GM19395 (cell line): ENCODE measurements around the gene TSKS.

Source experiments
- ATAC-seq: cut with Tn5 transposase; IDR thresholded peaks from one replicate; pipeline ENCODE4 v1.9.1; 2021; ENCODE audit warnings: mild to moderate bottlenecking, moderate library complexity; ENCODE audit not compliant: unreplicated experiment

TSKS gene

GRCh38 chr19:49767381-49767780 is 4.3 kb upstream of the TSKS start:
- ATAC-seq: no peak

- ATAC-seq: no peak
These were observed 3.8 kb upstream of the TSKS start, which contains the start of gene AP2A1 for GRCh38 chr19:49766930-49767299. TSS of gene AP2A1 (plus strand) at chr19:49767001. CDS start at chr19:49767134, 133 bp downstream.

GRCh38 chr19:49766007-49766929 is 3.2 kb upstream of the TSKS start:
- peak; percentile 94 for ATAC-seq

GRCh38 chr19:49764341-49764740 is 1.2 kb upstream of the TSKS start:
- no peak for ATAC-seq

- ATAC-seq: no peak
These were observed 1.3 kb downstream of the TSKS start for GRCh38 chr19:49761625-49762311.

GRCh38 chr19:49761249-49761624 is 1.9 kb downstream of the TSKS start:
- ATAC-seq: no peak

- no peak for ATAC-seq
These were observed 4.8 kb downstream of the TSKS start for GRCh38 chr19:49758292-49758691.

- no peak for ATAC-seq
These were observed 7.2 kb downstream of the TSKS start for GRCh38 chr19:49755956-49756355.

GRCh38 chr19:49752701-49753100 is 10.4 kb downstream of the TSKS start:
- no peak for ATAC-seq

- no peak for ATAC-seq
These were observed 13.3 kb downstream of the TSKS start for GRCh38 chr19:49749771-49750170.

GRCh38 chr19:49749055-49749716 is 13.9 kb downstream of the TSKS start:
- ATAC-seq: no peak

- ATAC-seq: no peak
These were observed 16.7 kb downstream of the TSKS start for GRCh38 chr19:49746206-49746958.

GRCh38 chr19:49744946-49745381 is 18.1 kb downstream of the TSKS start:
- ATAC-seq: no peak

GRCh38 chr19:49741210-49741844 is 21.8 kb downstream of the TSKS start:
- ATAC-seq: no peak

- ATAC-seq: no peak
These were observed 23.2 kb downstream of the TSKS start for GRCh38 chr19:49739933-49740332.

GRCh38 chr19:49739098-49739497 is 24.0 kb downstream of the TSKS start:
- ATAC-seq: no peak

- ATAC-seq: no peak
These were observed 24.8 kb downstream of the TSKS start for GRCh38 chr19:49738268-49738667.

GRCh38 chr19:49730166-49730565 is 32.9 kb downstream of the TSKS start:
- ATAC-seq: no peak

GRCh38 chr19:49727217-49728030 is 35.7 kb downstream of the TSKS start:
- ATAC-seq: no peak
